ENCODE data around the gene PACS1. TPM values are rescaled to one million over a fixed set of nuclear protein-coding genes. Genes with fewer than 3 reads are reported as not detected.
"Not testable (repeated sequence)": the region's sequence is repeated elsewhere in the genome, so short reads cannot be mapped to it uniquely, and the experiment has no call there.

Gene PACS1
- total RNA-seq (2012; rRNA removed): 16.4 and 17.0 TPM in 2 replicates

- H3K4me1 ChIP-seq (ENCODE audit: control insufficient read depth, insufficient read depth, low read length): peaks cover 27% of the 10 kb centered on the region
- peak within 1 kb of the TSS; percentile 87 for H3K9ac ChIP-seq (ENCODE audit: low read depth, low read length)
- no peaks in the 10 kb centered on the region for H3K9me3 ChIP-seq (replicated peaks; ENCODE audit: low read length)
- peaks cover 57% of the 10 kb centered on the region for H3K36me3 ChIP-seq (ENCODE audit: insufficient read depth, low read length)
- H3K4me2 ChIP-seq (ENCODE audit: low read length): peak within 1 kb of the TSS; percentile 87
- H3K4me3 ChIP-seq (ENCODE audit: low read length): peak within 1 kb of the TSS; percentile 91
- H3K27me3 ChIP-seq (ENCODE audit: control insufficient read depth, insufficient read depth, low read length): no peaks in the 10 kb centered on the region
Measured at GRCh38 chr11:66069715-66070603, at the start of gene PACS1. TSS of gene PACS1 (plus strand) at chr11:66070272. CDS start at chr11:66070487, 215 bp downstream.

GRCh38 chr11:66020618-66021357, 49.3 kb upstream of the PACS1 start:
- H3K36me3 ChIP-seq (ENCODE audit: insufficient read depth, low read length): no peaks in the 10 kb centered on the region
- peak overlapping the region; percentile 70 for H3K4me2 ChIP-seq (ENCODE audit: low read length)
- H3K4me3 ChIP-seq (ENCODE audit: low read length): peak overlapping the region; percentile 41
- no peaks in the 10 kb centered on the region for H3K9me3 ChIP-seq (replicated peaks; ENCODE audit: low read length)
- no peaks in the 10 kb centered on the region for H3K27me3 ChIP-seq (ENCODE audit: control insufficient read depth, insufficient read depth, low read length)
- H3K9ac ChIP-seq (ENCODE audit: low read depth, low read length): peak overlapping the region; percentile 56
- peaks cover 43% of the 10 kb centered on the region for H3K4me1 ChIP-seq (ENCODE audit: control insufficient read depth, insufficient read depth, low read length)

GRCh38 chr11:66022401-66023185, 47.5 kb upstream of the PACS1 start:
- peak overlapping the region; percentile 63 for H3K4me3 ChIP-seq (ENCODE audit: low read length)
- no peaks in the 10 kb centered on the region for H3K9me3 ChIP-seq (replicated peaks; ENCODE audit: low read length)
- peak overlapping the region; percentile 79 for H3K9ac ChIP-seq (ENCODE audit: low read depth, low read length)
- H3K27me3 ChIP-seq (ENCODE audit: control insufficient read depth, insufficient read depth, low read length): no peaks in the 10 kb centered on the region
- no peaks in the 10 kb centered on the region for H3K36me3 ChIP-seq (ENCODE audit: insufficient read depth, low read length)
- peaks cover 29% of the 10 kb centered on the region for H3K4me1 ChIP-seq (ENCODE audit: control insufficient read depth, insufficient read depth, low read length)
- H3K4me2 ChIP-seq (ENCODE audit: low read length): peak overlapping the region; percentile 84

GRCh38 chr11:66023186-66023440, 47.0 kb upstream of the PACS1 start:
- not testable (repeated sequence) for H3K9ac ChIP-seq (ENCODE audit: low read depth, low read length)

GRCh38 chr11:66026017-66026529, 44.0 kb upstream of the PACS1 start, which contains the start of gene CATSPER1:
TSS of gene CATSPER1 (minus strand) at chr11:66026479. CDS start at chr11:66026379, 100 bp downstream.
- Histone ChIP-seq H3K9me3 (replicated peaks; ENCODE audit: low read length) (no peaks in the 10 kb centered on the region), H3K36me3 (ENCODE audit: insufficient read depth, low read length) (no peaks in the 10 kb centered on the region), H3K9ac (ENCODE audit: low read depth, low read length) (no peak within 1 kb of the TSS)

More at GRCh38 chr11:66023186-66023440, 47.0 kb upstream of the PACS1 start:
- H3K9me3 ChIP-seq (replicated peaks; ENCODE audit: low read length); H3K27me3 ChIP-seq (ENCODE audit: control insufficient read depth, insufficient read depth, low read length); H3K4me3 ChIP-seq (ENCODE audit: low read length); H3K36me3 ChIP-seq (ENCODE audit: insufficient read depth, low read length): not testable (repeated sequence)
- H3K4me2 ChIP-seq (ENCODE audit: low read length): peak overlapping the region; percentile 84
- H3K4me1 ChIP-seq (ENCODE audit: control insufficient read depth, insufficient read depth, low read length): peaks cover 29% of the 10 kb centered on the region

GRCh38 chr11:66032957-66033735, 36.9 kb upstream of the PACS1 start:
- H3K9me3 ChIP-seq (replicated peaks; ENCODE audit: low read length): no peaks in the 10 kb centered on the region
- no peaks in the 10 kb centered on the region for H3K36me3 ChIP-seq (ENCODE audit: insufficient read depth, low read length)
- H3K27me3 ChIP-seq (ENCODE audit: control insufficient read depth, insufficient read depth, low read length): no peaks in the 10 kb centered on the region
- H3K4me1 ChIP-seq (ENCODE audit: control insufficient read depth, insufficient read depth, low read length): no peaks in the 10 kb centered on the region
- no peak overlapping the region for H3K4me3 ChIP-seq (ENCODE audit: low read length)
- no peak overlapping the region for H3K4me2 ChIP-seq (ENCODE audit: low read length)
- H3K9ac ChIP-seq (ENCODE audit: low read depth, low read length): no peak overlapping the region

More at GRCh38 chr11:66026017-66026529, 44.0 kb upstream of the PACS1 start, which contains the start of gene CATSPER1:
- Histone ChIP-seq H3K27me3 (ENCODE audit: control insufficient read depth, insufficient read depth, low read length) (no peaks in the 10 kb centered on the region), H3K4me2 (ENCODE audit: low read length) (no peak within 1 kb of the TSS), H3K4me3 (ENCODE audit: low read length) (no peak within 1 kb of the TSS), H3K4me1 (ENCODE audit: control insufficient read depth, insufficient read depth, low read length) (peaks cover 17% of the 10 kb centered on the region)

GRCh38 chr11:66035653-66036333, 34.3 kb upstream of the PACS1 start:
- no peak overlapping the region for H3K9ac ChIP-seq (ENCODE audit: low read depth, low read length)
- no peaks in the 10 kb centered on the region for H3K9me3 ChIP-seq (replicated peaks; ENCODE audit: low read length)
- no peaks in the 10 kb centered on the region for H3K4me1 ChIP-seq (ENCODE audit: control insufficient read depth, insufficient read depth, low read length)
- H3K36me3 ChIP-seq (ENCODE audit: insufficient read depth, low read length): no peaks in the 10 kb centered on the region
- H3K4me2 ChIP-seq (ENCODE audit: low read length): no peak overlapping the region
- H3K4me3 ChIP-seq (ENCODE audit: low read length): no peak overlapping the region
- no peaks in the 10 kb centered on the region for H3K27me3 ChIP-seq (ENCODE audit: control insufficient read depth, insufficient read depth, low read length)

- no peak overlapping the region for H3K9ac ChIP-seq (ENCODE audit: low read depth, low read length)
- no peak overlapping the region for H3K4me2 ChIP-seq (ENCODE audit: low read length)
- H3K27me3 ChIP-seq (ENCODE audit: control insufficient read depth, insufficient read depth, low read length): no peaks in the 10 kb centered on the region
- H3K9me3 ChIP-seq (replicated peaks; ENCODE audit: low read length): no peaks in the 10 kb centered on the region
- H3K4me3 ChIP-seq (ENCODE audit: low read length): no peak overlapping the region
- no peaks in the 10 kb centered on the region for H3K36me3 ChIP-seq (ENCODE audit: insufficient read depth, low read length)
- no peaks in the 10 kb centered on the region for H3K4me1 ChIP-seq (ENCODE audit: control insufficient read depth, insufficient read depth, low read length)
Measured at GRCh38 chr11:66036334-66036710, 33.8 kb upstream of the PACS1 start.

- no peaks in the 10 kb centered on the region for H3K4me1 ChIP-seq (ENCODE audit: control insufficient read depth, insufficient read depth, low read length)
- H3K4me3 ChIP-seq (ENCODE audit: low read length): no peak overlapping the region
- no peaks in the 10 kb centered on the region for H3K36me3 ChIP-seq (ENCODE audit: insufficient read depth, low read length)
- no peaks in the 10 kb centered on the region for H3K9me3 ChIP-seq (replicated peaks; ENCODE audit: low read length)
- H3K4me2 ChIP-seq (ENCODE audit: low read length): no peak overlapping the region
- no peaks in the 10 kb centered on the region for H3K27me3 ChIP-seq (ENCODE audit: control insufficient read depth, insufficient read depth, low read length)
- no peak overlapping the region for H3K9ac ChIP-seq (ENCODE audit: low read depth, low read length)
Measured at GRCh38 chr11:66037327-66037726, 32.7 kb upstream of the PACS1 start.

GRCh38 chr11:66039765-66040164, 30.3 kb upstream of the PACS1 start:
- Histone ChIP-seq H3K9ac (ENCODE audit: low read depth, low read length) (no peak overlapping the region), H3K27me3 (ENCODE audit: control insufficient read depth, insufficient read depth, low read length) (no peaks in the 10 kb centered on the region), H3K4me2 (ENCODE audit: low read length) (no peak overlapping the region)

More at GRCh38 chr11:66039765-66040164, 30.3 kb upstream of the PACS1 start:
- peaks cover under 1% of the 10 kb centered on the region for H3K4me1 ChIP-seq (ENCODE audit: control insufficient read depth, insufficient read depth, low read length)
- H3K9me3 ChIP-seq (replicated peaks; ENCODE audit: low read length): no peaks in the 10 kb centered on the region
- no peaks in the 10 kb centered on the region for H3K36me3 ChIP-seq (ENCODE audit: insufficient read depth, low read length)
- no peak overlapping the region for H3K4me3 ChIP-seq (ENCODE audit: low read length)

Measured in skeletal muscle satellite cell (primary cell).